ENCODE results near the gene GADD45B.
"Not testable (repeated sequence)": the region's sequence is repeated elsewhere in the genome, so short reads cannot be mapped to it uniquely, and the experiment has no call there.

Gene GADD45B

GRCh38 chr19:2490659-2491058, 14.7 kb downstream of the GADD45B start:
- Histone ChIP-seq H3K27ac (no peak overlapping the region), H3K4me3 (no peak overlapping the region)
- no peak for DNase-seq (ENCODE audit: low spot score)
- no peak for TF ChIP-seq CTCF (IDR thresholded peaks at IDR 0.05)

- H3K27ac ChIP-seq, result no peak overlapping the region
- no peak for DNase-seq (ENCODE audit: low spot score)
Observed at GRCh38 chr19:2491130-2491801, 15.3 kb downstream of the GADD45B start.

DNA sequence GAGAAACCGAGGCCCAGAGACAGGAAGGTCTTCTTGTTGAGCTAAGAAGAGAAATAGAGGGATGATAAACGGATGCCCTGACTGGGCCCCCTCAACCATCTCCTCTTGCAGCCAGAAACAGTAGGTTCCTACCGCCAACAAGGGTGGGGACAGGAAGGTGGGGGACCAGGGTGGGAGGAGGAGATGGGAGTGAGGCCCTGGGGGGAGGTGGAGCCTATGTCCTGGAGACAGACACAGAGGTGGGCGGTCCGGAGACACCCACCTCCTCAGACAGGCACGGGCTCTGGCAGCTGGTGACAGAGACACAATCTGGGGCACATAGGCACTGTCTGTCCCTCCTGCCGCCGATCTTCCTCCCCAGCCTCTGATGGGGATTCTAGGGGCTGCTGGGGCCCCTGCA, 16.9 kb downstream of the GADD45B start:
- DNase-seq (ENCODE audit: low spot score), result no peak
- no peak for TF ChIP-seq CTCF (IDR thresholded peaks at IDR 0.05)
- H3K27ac ChIP-seq, result no peak overlapping the region
- H3K4me3 ChIP-seq, result no peak overlapping the region

More at GRCh38 chr19:2491130-2491801, 15.3 kb downstream of the GADD45B start:
- no peak overlapping the region for H3K4me3 ChIP-seq
- no peak for TF ChIP-seq CTCF (IDR thresholded peaks at IDR 0.05)

- H3K27ac ChIP-seq; DNase-seq (ENCODE audit: low spot score); H3K4me3 ChIP-seq: not testable (repeated sequence)
Observed at GRCh38 chr19:2493448-2493847, 17.5 kb downstream of the GADD45B start.

GRCh38 chr19:2494084-2494446, 18.1 kb downstream of the GADD45B start:
- TF ChIP-seq CTCF (IDR thresholded peaks at IDR 0.05), result no peak
- DNase-seq (ENCODE audit: low spot score), result no peak
- Histone ChIP-seq H3K27ac (peak overlapping the region; percentile 68 to 96), H3K4me3 (peak overlapping the region; percentile 81)

DNA sequence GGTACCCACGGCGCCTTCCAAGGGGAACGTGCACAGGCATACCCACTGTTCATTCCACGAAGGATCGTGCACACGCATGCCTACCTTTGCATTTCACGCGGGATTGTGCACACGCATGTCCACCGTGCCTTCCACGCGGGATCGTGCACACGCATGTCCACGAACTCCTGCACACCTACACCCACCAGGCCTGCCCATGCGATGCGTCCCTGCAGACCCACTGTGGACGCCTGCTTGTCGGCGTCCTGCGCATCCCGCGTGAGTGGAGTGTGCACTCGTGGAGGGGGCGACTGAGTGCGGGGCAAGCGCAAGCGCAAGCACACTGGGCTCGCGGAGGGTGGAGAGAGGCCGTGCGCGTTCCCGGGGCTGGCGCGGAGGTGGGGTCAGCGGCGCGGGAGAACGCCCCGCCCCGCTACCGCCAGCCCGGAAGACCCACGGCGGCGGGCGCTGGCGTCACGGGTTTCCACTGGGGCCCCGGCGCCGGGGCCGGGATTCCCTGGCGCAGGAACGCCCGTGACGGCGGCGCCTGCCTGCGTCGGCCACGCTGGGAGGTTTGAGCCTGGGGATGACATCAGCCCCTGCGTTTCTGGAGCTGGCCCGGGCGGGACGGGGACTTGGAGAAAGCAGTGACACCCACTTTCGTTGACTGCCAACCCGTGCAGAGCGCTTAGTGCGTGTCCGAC, 18.7 kb downstream of the GADD45B start:
- DNase-seq (ENCODE audit: low spot score), result peak; percentile 95
- TF ChIP-seq CTCF (IDR thresholded peaks at IDR 0.05), result no peak
- H3K4me3 ChIP-seq, result peak overlapping the region; percentile 81
- H3K27ac ChIP-seq, result peak overlapping the region; percentile 68 to 96

GRCh38 chr19:2495130-2495641, 19.3 kb downstream of the GADD45B start:
- TF ChIP-seq CTCF (IDR thresholded peaks at IDR 0.05), result no peak
- Histone ChIP-seq H3K27ac (peak overlapping the region; percentile 68 to 96), H3K4me3 (peak overlapping the region; percentile 81)
- DNase-seq (ENCODE audit: low spot score), result peak; percentile 90
